ENCODE measurements around the gene SMIM35. TPM values are rescaled to one million over a fixed set of nuclear protein-coding genes. Genes with fewer than 3 reads are reported as not detected.

SMIM35 gene
- total RNA-seq, 6 donors from 2014 or later = not detected

GRCh38 chr11:118092907-118093571, 6.3 kb upstream of the SMIM35 start:
- no peaks in the 10 kb centered on the region for H3K9me3 ChIP-seq
- no peaks in the 10 kb centered on the region for H3K4me1 ChIP-seq
- H3K27me3 ChIP-seq = no peaks in the 10 kb centered on the region
- ATAC-seq (ENCODE audit: low FRiP score in 2 of 2) (no peak), DNase-seq (no peak)
- 71 to 76% methylated on average over 6 to 8 of the region's 8 CpGs for WGBS, 2 donors
- TF ChIP-seq POLR2AphosphoS5 (IDR thresholded peaks at IDR 0.05) (no peak), CTCF (IDR thresholded peaks at IDR 0.05) (no peak), EP300 (IDR thresholded peaks at IDR 0.05) (no peak), POLR2A (IDR thresholded peaks at IDR 0.05) (no peak)
- H3K4me3 ChIP-seq = no peak overlapping the region
- H3K36me3 ChIP-seq = no peaks in the 10 kb centered on the region
- no peak overlapping the region for H3K27ac ChIP-seq

GRCh38 chr11:118091690-118092089, 4.9 kb upstream of the SMIM35 start:
- 70 to 91% methylated on average over 6 of the region's 6 CpGs for WGBS, 2 donors
- no peak for ATAC-seq (ENCODE audit: low FRiP score in 2 of 2)
- TF ChIP-seq CTCF (IDR thresholded peaks at IDR 0.05) = no peak

GRCh38 chr11:118090545-118091162, 3.9 kb upstream of the SMIM35 start:
- no peaks in the 10 kb centered on the region for H3K4me1 ChIP-seq
- ATAC-seq (ENCODE audit: low FRiP score in 2 of 2) (no peak), DNase-seq (no peak)
- 82 to 90% methylated on average over 6 to 7 of the region's 7 CpGs for WGBS, 2 donors
- H3K4me3 ChIP-seq = no peak overlapping the region
- TF ChIP-seq EP300 (IDR thresholded peaks at IDR 0.05) (no peak), CTCF (IDR thresholded peaks at IDR 0.05) (no peak), POLR2AphosphoS5 (IDR thresholded peaks at IDR 0.05) (no peak), POLR2A (IDR thresholded peaks at IDR 0.05) (no peak)
- H3K9me3 ChIP-seq = peaks cover 0 to 11% (median 7%) of the 10 kb centered on the region in 4 donors
- H3K27me3 ChIP-seq = no peaks in the 10 kb centered on the region
- H3K27ac ChIP-seq = no peak overlapping the region
- H3K36me3 ChIP-seq = no peaks in the 10 kb centered on the region

More at GRCh38 chr11:118091690-118092089, 4.9 kb upstream of the SMIM35 start:
- Histone ChIP-seq H3K27me3 (no peaks in the 10 kb centered on the region), H3K36me3 (no peaks in the 10 kb centered on the region), H3K27ac (no peak overlapping the region), H3K4me1 (no peaks in the 10 kb centered on the region), H3K9me3 (peaks cover 0 to 9% (median 7%) of the 10 kb centered on the region in 4 donors), H3K4me3 (no peak overlapping the region)
- no peak for DNase-seq

GRCh38 chr11:118088531-118088930, 1.8 kb upstream of the SMIM35 start:
- TF ChIP-seq POLR2A (IDR thresholded peaks at IDR 0.05) = no peak
- no peak for TF ChIP-seq CTCF (IDR thresholded peaks at IDR 0.05)
- no peak for TF ChIP-seq POLR2AphosphoS5 (IDR thresholded peaks at IDR 0.05)
- no peak for TF ChIP-seq EP300 (IDR thresholded peaks at IDR 0.05)
- H3K27ac ChIP-seq = peak overlapping the region in 2 of 4 donors; percentile 18 to 26

More at GRCh38 chr11:118088531-118088930, 1.8 kb upstream of the SMIM35 start:
- Histone ChIP-seq H3K4me3 (no peak overlapping the region), H3K36me3 (no peaks in the 10 kb centered on the region), H3K9me3 (peaks cover 0 to 11% (median 7%) of the 10 kb centered on the region in 4 donors), H3K4me1 (peaks cover 0 to 12% (median 11%) of the 10 kb centered on the region in 4 donors), H3K27me3 (no peaks in the 10 kb centered on the region)
- DNase-seq (peak in 1 of 2 donors; percentile 28), ATAC-seq (ENCODE audit: low FRiP score in 2 of 2) (peak; percentile 58 to 72)
- WGBS, 2 donors = 21 to 53% methylated on average over 1 to 4 of the region's 4 CpGs

Measured in upper lobe of left lung (tissue), 6 donors.